OCI-M1 (cell line): Measurements from ENCODE around the gene F12.

ENCODE experiments used
- DNase-seq: peaks from one replicate; lab custom pipeline; 2025; lab: John Stamatoyannopoulos, UW

The F12 gene

GRCh38 chr5:177355162-177355867 is 54.0 kb downstream of the F12 start:
- DNase-seq = no peak

- no peak for DNase-seq
Observed at GRCh38 chr5:177354711-177355110, 54.7 kb downstream of the F12 start.

GRCh38 chr5:177354256-177354655 is 55.1 kb downstream of the F12 start:
- no peak for DNase-seq

GRCh38 chr5:177353093-177353492 is 56.3 kb downstream of the F12 start:
- DNase-seq = no peak
